HTR-8/SVneo (cell line): ENCODE results near the gene BHLHA15.

Source experiments
- DNase-seq: peaks from one replicate; pipeline ENCODE4 v3.0.0; 2011; ENCODE audit warnings: low spot score, mixed read lengths; ENCODE audit not compliant: insufficient read length
- FAIRE-seq: peaks from 2 replicates; lab custom pipeline; 2011; peaks lifted over from hg19 to GRCh38; lab: Jason Lieb, UNC

Gene BHLHA15

DNA sequence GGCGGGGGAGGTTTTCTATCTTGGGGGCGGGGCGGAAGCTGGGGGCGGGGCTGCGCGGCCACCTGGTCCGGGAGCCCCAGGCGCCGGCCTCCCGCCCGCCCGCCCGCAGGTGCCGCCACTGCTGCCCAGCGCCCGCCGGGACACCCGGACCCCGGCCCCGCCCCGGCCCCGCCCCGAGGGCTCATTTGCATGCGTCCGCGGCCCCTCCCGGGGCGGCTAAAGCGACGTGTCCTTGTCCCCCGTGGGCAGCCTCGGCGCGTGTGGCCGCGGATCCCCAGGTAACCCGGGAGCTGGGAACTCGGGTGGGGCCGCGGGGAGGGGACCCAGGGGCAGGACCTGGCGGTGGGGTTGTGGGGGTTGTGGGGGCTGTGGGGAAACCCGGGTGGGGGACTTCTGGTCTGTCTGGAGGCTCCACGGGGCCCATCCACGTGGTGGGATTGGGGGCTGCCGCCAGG is at the start of gene BHLHA15:
TSS of gene BHLHA15 (plus strand) at position 219 of the 455 bp plus-strand sequence. CDS start 871 bp downstream, outside the sequence.
- no peak for FAIRE-seq
- peak; percentile 19 for DNase-seq

GRCh38 chr7:98162758-98163157 is 48.5 kb upstream of the BHLHA15 start:
- no peak for DNase-seq
- no peak for FAIRE-seq

GRCh38 chr7:98163269-98163668 is 48.0 kb upstream of the BHLHA15 start:
- DNase-seq (no peak), FAIRE-seq (no peak)

DNA sequence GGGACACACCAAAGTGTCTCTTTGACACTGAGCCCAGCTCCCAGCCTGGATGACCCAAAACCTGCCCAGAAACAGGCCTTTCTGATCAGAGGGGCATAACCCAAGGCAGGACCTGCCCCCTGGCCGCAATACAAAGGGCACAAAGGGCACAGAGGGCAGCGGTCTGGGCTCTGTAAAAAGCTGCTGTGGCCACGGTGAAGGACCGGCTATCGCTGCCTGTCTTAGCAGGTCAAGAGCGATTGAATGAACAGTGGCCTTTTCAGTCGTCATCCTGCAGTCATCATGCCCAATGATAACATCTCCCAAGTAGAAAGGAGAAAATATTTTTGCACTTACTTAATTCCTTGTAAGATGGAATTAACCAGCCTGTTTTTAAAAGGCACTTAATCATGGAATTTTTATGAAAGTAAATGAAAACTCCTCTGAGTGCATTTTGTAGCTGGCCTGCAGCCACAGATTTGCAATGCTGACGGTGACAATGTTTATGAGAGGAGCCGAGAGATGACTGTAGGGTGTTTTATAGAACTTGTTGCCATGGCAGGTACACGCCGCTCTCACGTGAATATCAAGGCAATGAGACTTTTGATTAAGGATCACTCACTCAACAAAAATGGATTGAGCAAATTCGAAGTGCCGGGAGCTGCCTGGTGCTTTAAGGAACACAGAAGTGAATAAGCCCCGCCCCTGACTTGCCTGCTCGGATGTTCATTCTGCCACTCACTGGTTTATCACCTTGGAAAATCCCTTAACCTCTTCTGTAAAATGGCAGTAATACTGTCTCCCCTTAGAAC is 47.3 kb upstream of the BHLHA15 start:
- DNase-seq (no peak), FAIRE-seq (no peak)

DNA sequence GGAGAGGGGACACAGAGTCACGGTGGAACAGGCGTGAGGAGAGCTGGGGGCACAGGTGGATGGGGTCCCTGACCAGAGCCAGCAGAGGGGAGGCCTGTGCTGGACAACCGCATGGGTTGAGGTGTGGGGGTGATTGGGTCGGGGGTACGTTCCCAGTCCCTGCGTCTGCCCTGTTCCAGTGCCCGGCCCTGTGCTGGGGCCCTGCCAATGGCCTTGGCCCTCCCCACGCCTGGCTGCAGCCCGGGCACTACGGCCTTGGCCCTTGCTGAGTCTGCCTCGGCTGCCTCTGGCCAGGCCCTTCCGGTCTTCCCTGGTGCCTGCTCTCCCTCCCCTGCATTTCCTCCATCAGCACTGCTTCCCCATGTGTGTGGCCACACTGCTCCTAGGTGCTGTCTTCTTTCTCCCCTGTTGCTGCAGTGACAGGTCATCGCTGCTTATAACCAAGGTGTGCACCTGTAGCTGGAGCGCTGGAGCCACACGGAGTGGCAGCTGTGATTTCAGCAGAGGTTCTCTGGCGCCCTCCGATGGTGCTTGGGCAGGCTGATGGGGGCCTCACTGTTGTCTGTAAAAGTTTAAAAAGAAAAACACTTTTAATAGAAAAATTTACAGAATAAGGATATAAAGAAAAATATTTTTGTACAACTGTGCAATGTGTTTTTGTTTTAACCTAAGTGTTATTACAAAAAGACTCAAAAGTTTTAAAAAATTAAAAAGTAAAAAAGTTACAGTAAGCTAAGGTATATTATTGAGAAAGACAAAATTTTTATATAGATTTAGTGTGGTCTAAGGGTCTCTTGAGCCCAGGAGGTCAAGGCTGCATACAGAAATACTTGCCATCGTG is 45.2 kb upstream of the BHLHA15 start:
- FAIRE-seq (no peak), DNase-seq (no peak)

DNA sequence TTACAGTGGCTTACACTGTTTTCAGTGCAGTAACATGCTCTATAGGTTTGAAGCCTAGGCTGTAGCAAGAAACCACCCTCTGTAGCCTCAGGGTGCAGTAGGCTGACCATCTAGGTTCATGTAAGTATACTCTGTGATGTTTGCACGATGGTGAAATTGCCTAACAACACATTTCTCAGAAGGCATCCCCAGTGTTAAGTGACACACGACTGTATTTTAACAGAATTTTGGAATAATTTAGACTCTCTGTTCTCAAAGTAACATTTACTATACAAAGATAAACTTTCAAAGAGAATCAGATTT is 44.6 kb upstream of the BHLHA15 start:
- FAIRE-seq (no peak), DNase-seq (no peak)

DNA sequence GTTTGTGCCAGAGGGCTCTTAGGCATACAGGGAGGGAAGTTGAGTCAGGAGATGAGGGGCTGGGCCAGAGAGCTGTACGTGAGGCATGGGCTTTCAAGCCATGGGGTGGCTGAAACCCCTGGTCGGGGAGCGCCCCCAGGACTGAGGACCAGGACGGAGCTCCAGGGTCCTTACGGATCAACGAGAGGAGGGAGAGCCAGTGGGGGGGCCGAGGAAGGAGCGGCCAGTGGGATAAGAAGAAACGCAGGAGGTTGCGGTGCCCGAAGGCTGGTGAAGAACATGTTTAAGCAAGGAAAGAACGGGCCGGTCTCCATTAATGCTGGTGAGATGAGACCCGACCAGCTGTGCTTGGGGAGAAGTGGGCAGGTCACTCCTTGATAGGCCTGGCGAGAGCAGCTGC is 43.6 kb upstream of the BHLHA15 start:
- DNase-seq (no peak), FAIRE-seq (no peak)

GRCh38 chr7:98168181-98168903 is 42.9 kb upstream of the BHLHA15 start:
- FAIRE-seq (no peak), DNase-seq (peak; percentile 68)

DNA sequence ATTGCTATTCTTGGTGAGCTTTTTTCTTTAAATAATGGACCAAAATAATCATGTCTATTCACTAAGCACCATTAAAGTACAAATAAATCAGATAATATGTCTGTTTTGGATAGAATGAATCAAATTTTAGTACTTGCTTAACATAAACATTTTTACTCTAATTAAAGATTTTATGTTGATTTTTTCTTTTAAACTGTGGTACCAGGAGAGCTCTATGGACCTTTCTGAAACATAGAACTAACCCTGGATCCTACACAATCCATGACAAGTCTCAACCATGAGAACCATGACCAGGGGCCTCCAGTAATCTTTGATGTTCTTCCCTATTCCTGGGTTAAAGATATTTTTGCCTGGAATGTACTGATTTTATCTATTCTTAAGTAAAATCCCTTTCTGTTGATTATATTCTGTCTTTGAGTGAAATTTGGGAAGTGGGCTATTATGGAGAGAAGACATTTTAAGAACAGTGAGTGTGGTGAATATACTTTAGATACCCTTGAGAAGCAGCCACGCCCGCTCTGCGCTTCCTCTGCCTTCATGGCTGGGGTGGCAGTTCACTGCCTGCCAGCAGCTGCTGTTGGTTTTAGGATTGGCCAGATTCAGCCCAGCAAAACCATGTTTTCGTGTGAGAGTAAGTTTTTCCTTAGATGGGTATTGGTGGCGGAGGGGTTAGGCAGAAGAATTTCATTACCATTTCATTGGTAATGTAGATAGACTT is 42.2 kb upstream of the BHLHA15 start:
- FAIRE-seq (no peak), DNase-seq (no peak)

DNA sequence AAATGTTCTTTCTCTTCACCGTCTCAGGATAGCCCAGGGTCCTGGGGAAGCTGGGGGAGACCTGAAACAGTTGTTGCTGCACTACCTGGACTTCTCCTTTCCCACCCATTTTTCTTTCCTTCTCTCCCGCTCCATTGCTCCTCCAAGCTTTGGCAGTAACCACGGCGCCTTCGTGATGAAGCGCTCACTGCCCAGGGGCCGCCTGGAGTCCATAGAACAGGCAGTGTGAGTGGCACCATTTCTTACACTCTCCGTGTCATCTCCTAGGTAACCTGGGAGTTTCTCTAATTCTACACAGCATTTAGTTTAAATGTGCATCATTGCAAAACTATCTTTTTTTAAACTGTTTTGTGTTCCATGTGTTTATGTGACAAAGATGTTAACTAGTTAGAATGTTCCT is 40.3 kb upstream of the BHLHA15 start:
- DNase-seq: no peak
- no peak for FAIRE-seq

DNA sequence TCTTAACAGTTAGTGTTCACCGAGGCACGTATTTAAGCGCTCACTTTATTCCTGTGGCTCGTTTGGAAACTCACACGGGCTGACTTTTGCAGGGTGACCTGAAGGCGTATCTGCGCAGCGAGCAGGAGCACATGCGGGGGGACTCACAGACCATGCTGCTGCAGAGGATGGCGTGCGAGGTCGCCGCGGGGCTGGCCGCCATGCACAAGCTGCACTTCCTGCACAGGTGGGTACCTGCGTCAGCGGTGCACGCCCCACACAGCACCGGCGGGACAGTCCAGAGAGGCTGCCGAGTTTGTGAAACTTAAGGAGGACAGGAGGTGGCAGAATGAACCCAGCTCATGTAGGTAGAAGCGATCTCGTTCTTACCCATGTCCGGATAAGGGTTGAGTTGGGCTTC is 39.8 kb upstream of the BHLHA15 start:
- FAIRE-seq: no peak
- DNase-seq: no peak

- FAIRE-seq: no peak
- DNase-seq: no peak
Measured at GRCh38 chr7:98174334-98175259, 36.6 kb upstream of the BHLHA15 start.

DNA sequence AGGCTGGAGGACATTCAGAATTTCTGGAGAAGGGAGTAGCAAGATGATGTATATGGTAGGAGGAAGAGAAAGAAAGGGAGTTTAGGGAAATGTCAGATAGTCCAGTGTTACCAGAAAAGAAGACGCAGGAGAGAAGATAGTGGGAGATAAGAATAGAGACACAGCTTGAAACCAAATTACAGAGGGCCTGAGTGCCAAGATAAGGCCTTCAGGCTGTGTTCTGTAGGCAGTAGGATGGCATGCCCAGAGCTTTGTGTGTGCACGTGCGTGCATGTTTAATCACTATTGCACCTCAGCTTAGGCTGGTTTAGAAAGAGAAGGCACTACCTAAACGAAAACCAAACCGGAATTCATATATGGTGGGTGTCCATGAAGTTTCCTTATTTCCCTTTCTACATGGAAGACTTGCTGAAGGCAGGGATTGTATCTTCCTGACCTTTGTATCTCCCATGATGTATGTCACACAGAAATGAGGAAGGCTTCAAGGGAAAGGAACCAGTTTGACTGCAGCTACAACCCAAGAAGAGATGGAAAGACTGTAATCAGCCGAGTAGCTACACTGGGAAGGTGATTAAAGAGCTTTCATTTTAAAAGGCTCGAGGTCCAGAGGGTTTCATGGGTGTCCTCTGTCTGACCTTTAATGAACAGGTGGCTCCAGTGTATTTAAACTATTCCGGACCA is 35.8 kb upstream of the BHLHA15 start:
- no peak for DNase-seq
- FAIRE-seq: no peak

- FAIRE-seq (no peak), DNase-seq (no peak)
Measured at GRCh38 chr7:98177553-98177952, 33.7 kb upstream of the BHLHA15 start.

DNA sequence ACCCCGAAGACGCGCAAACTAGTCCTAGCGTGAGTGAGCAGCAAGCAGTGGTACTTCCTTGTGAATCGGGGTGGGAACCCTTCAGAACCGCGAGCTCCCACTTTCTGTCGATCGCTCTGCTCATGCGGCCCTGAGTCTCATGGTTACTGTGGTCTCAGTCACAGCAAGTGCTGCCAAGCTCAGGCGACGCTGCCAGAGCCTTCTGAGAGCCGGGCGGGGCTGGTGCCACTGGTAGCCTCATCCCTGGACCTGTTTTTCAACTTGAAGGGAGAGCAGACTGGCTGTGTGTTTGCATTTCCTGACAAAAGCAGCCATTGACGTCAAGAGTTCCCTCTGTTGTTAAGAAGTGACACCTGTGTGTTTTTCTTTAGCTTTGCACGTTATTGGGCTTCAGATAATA is 32.9 kb upstream of the BHLHA15 start:
- DNase-seq: no peak
- FAIRE-seq: no peak

DNA sequence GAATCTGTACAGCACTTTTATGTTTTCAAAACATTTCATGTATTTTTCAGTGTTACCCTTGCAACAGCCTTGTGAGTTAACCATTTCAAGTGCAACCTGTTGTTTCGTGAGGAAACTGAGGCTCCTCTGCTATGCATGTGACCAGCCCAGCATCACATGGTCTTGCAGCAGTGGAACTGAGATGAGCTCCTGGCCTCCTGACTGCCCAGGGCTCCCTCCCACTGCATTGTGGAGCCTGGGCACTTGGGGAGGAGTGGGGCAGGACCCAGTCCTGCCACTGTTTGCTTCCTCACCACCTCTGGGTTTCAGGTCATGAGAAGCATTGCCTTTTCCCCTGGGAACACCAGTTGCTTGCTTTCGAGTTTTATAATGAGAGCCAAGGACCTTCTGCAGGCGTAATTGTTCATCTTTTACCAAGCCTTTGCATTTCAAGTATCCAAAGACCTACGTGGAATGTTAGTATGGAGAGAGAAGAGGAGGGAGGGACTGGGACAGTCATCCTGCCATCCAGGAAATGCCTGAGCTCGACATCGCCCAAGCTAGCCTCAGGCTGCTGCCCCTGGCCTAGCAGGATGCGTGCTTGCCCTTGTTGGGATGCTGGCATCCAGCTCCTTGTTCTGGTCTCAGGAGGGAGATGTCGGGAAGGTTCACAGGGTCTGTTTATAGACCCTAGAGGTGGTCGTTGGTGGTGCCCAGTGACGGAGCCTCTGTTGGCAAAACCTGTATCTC is 32.3 kb upstream of the BHLHA15 start:
- DNase-seq (no peak), FAIRE-seq (no peak)

DNA sequence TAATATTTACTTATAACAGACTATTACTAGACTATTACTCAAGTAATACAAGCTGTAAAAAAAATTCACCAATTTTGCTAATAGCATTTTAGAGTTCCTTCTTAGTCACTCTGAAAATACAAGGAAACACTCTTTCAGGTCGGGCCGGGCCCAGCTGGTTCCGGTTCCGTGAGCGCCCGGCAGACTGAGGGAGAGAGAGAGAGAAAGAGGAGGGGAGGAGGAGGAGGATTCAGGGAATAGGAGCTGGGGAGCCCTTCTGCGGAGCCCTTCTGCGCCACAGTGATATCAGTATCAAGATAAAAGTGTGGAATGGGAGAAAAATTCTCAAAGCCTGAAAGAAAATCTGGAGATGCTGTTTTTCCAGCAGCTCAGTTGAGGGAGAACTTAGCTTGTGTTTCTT is 30.5 kb upstream of the BHLHA15 start:
- FAIRE-seq: no peak
- no peak for DNase-seq

DNA sequence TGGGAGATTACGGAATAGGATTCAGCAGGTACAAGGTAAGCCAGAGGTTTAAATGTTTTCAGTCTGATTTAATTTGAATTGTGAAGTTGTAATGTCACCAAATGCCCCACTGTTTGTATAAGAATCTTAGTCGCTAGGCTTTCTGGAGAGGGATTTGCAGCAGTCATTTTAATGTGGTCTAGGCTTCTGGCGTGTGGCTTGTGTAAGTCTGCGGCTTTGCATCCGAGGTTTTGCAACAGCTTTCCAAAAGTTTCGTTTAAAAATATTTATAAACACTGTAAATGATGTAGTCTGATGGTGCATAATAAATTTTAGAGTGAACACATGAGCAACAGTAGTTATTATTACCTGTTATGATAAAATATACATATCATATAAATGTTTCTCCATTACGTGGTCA is 26.1 kb upstream of the BHLHA15 start:
- no peak for DNase-seq

More for the DNA sequence above, 26.1 kb upstream of the BHLHA15 start:
- FAIRE-seq: no peak
